Hematopoietic multipotent progenitor cell treated with erythropoietin and hydrocortisone succinate and interleukin-3 and kit ligand, for 6 days (in vitro differentiated cells): ENCODE results near the gene PTBP3.

Experiments used
- DNase-seq: peaks from one replicate; pipeline ENCODE4 v3.0.0-alpha.2; 2015

Gene PTBP3

GRCh38 chr9:112265391-112265790, 68.0 kb downstream of the PTBP3 start:
- no peak for DNase-seq

- DNase-seq, result peak; percentile 34
Measured at GRCh38 chr9:112262577-112262976, 70.8 kb downstream of the PTBP3 start.

- no peak for DNase-seq
Measured at GRCh38 chr9:112261133-112261532, 72.3 kb downstream of the PTBP3 start.

- no peak for DNase-seq
Measured at GRCh38 chr9:112258106-112258505, 75.3 kb downstream of the PTBP3 start.

GRCh38 chr9:112252194-112252593, 81.2 kb downstream of the PTBP3 start:
- DNase-seq, result no peak

- DNase-seq, result no peak
Measured at GRCh38 chr9:112249277-112249676, 84.1 kb downstream of the PTBP3 start.

- no peak for DNase-seq
Measured at GRCh38 chr9:112248722-112249121, 84.7 kb downstream of the PTBP3 start.

GRCh38 chr9:112247090-112247489, 86.3 kb downstream of the PTBP3 start:
- no peak for DNase-seq

- DNase-seq, result no peak
Measured at GRCh38 chr9:112245126-112245525, 88.3 kb downstream of the PTBP3 start.

GRCh38 chr9:112242147-112242804, 91.1 kb downstream of the PTBP3 start:
- no peak for DNase-seq

- DNase-seq, result no peak
Measured at GRCh38 chr9:112241491-112241890, 91.9 kb downstream of the PTBP3 start.

GRCh38 chr9:112239708-112240107, 93.7 kb downstream of the PTBP3 start:
- no peak for DNase-seq

GRCh38 chr9:112239284-112239683, 94.1 kb downstream of the PTBP3 start:
- DNase-seq, result no peak

GRCh38 chr9:112234779-112235178, 98.6 kb downstream of the PTBP3 start:
- no peak for DNase-seq

- no peak for DNase-seq
Measured at GRCh38 chr9:112233769-112234168, 99.7 kb downstream of the PTBP3 start.

- no peak for DNase-seq
Measured at GRCh38 chr9:112232233-112232632, 101.2 kb downstream of the PTBP3 start.

GRCh38 chr9:112226091-112226490, 107.3 kb downstream of the PTBP3 start:
- no peak for DNase-seq

- peak; percentile 59 for DNase-seq
Measured at GRCh38 chr9:112224401-112225289, 108.8 kb downstream of the PTBP3 start.

GRCh38 chr9:112218908-112219307, 114.5 kb downstream of the PTBP3 start:
- no peak for DNase-seq

GRCh38 chr9:112212926-112213325, 120.5 kb downstream of the PTBP3 start:
- DNase-seq, result no peak

GRCh38 chr9:112207451-112207850, 126.0 kb downstream of the PTBP3 start:
- no peak for DNase-seq

GRCh38 chr9:112203536-112203935, 129.9 kb downstream of the PTBP3 start:
- no peak for DNase-seq

GRCh38 chr9:112200711-112201110, 132.7 kb downstream of the PTBP3 start:
- DNase-seq, result no peak

GRCh38 chr9:112198646-112199045, 134.8 kb downstream of the PTBP3 start:
- peak; percentile 54 for DNase-seq
